Measurements from ENCODE around the gene ZNF512B. TPM values are rescaled to one million over a fixed set of nuclear protein-coding genes. Genes with fewer than 3 reads are reported as not detected.
"Not testable (repeated sequence)": the region's sequence is repeated elsewhere in the genome, so short reads cannot be mapped to it uniquely, and the experiment has no call there.

ZNF512B gene
- total and polyA plus RNA-seq, 3 donors from 2014 or later, result 16.7 to 27.6 (median 24.5) TPM

- Histone ChIP-seq H3K9me3 (no peaks in the 10 kb centered on the region), H3K4me3 (peak overlapping the region; percentile 42 to 64), H3K4me1 (peaks cover 29% of the 10 kb centered on the region), H3K27me3 (no peaks in the 10 kb centered on the region), H3K36me3 (ENCODE audit: low read depth, missing control alignments) (no peaks in the 10 kb centered on the region), H3K27ac (no peak overlapping the region)
- TF ChIP-seq CTCF (IDR thresholded peaks at IDR 0.05), result no peak
- TF ChIP-seq POLR2A (IDR thresholded peaks at IDR 0.05), result no peak
- intact Hi-C loops (cut with DNase I; ENCODE audit: low total_unique reads), result loop anchor here (5.0 kb wide), 1 partner anchor 441 kb away; the partner anchor contains the start of gene PTK6
- peak; percentile 72 for DNase-seq
- WGBS, 2 donors, result 9 to 21% methylated on average over 3 to 48 of the region's 52 CpGs
Observed at GRCh38 chr20:63978319-63979228, 8.8 kb upstream of the ZNF512B start.

GRCh38 chr20:63977739-63978276, 8.1 kb upstream of the ZNF512B start:
- Histone ChIP-seq H3K4me3 (no peak overlapping the region), H3K27me3 (no peaks in the 10 kb centered on the region), H3K27ac (no peak overlapping the region), H3K36me3 (ENCODE audit: low read depth, missing control alignments) (no peaks in the 10 kb centered on the region), H3K9me3 (no peaks in the 10 kb centered on the region), H3K4me1 (peaks cover 29% of the 10 kb centered on the region)
- no peak for DNase-seq
- TF ChIP-seq CTCF (IDR thresholded peaks at IDR 0.05) (no peak), POLR2A (IDR thresholded peaks at IDR 0.05) (no peak)
- intact Hi-C loops (cut with DNase I; ENCODE audit: low total_unique reads), result loop anchor here (5.0 kb wide), 1 partner anchor 441 kb away; the partner anchor contains the start of gene PTK6
- WGBS, 2 donors, result 78 to 81% methylated on average over 3 to 16 of the region's 16 CpGs

- no peaks in the 10 kb centered on the region for H3K9me3 ChIP-seq
- H3K4me3 ChIP-seq, result no peak overlapping the region
- intact Hi-C loops (cut with DNase I; ENCODE audit: low total_unique reads), result loop anchor here (5.0 kb wide), 1 partner anchor 440 kb away; the partner anchor contains the start of gene PTK6
- H3K36me3 ChIP-seq (ENCODE audit: low read depth, missing control alignments), result no peaks in the 10 kb centered on the region
- TF ChIP-seq POLR2A (IDR thresholded peaks at IDR 0.05) (no peak), CTCF (IDR thresholded peaks at IDR 0.05) (no peak)
- no peak for DNase-seq
- WGBS, 2 donors, result 81 to 82% methylated on average over 17 to 18 of the region's 18 CpGs
- no peaks in the 10 kb centered on the region for H3K27me3 ChIP-seq
- no peak overlapping the region for H3K27ac ChIP-seq
- H3K4me1 ChIP-seq, result peaks cover 24% of the 10 kb centered on the region
Observed at GRCh38 chr20:63976980-63977738, 7.4 kb upstream of the ZNF512B start.

GRCh38 chr20:63976511-63976910, 6.8 kb upstream of the ZNF512B start:
- H3K9me3 ChIP-seq; H3K4me3 ChIP-seq; H3K36me3 ChIP-seq (ENCODE audit: low read depth, missing control alignments); H3K27ac ChIP-seq; DNase-seq; H3K27me3 ChIP-seq: not testable (repeated sequence)
- intact Hi-C loops (cut with DNase I; ENCODE audit: low total_unique reads), result loop anchor here (5.0 kb wide), 1 partner anchor 439 kb away; the partner anchor contains the start of gene PTK6
- WGBS, 2 donors, result 90 to 95% methylated on average over 7 of the region's 7 CpGs
- peaks cover 19% of the 10 kb centered on the region for H3K4me1 ChIP-seq
